HUES48 (cell line): ENCODE data around the gene BLMH.
"Not testable (repeated sequence)": the region's sequence is repeated elsewhere in the genome, so short reads cannot be mapped to it uniquely, and the experiment has no call there.

Experiments used
- H3K27ac ChIP-seq: one replicate; pipeline ENCODE4 v1.7.0; 2013; ENCODE audit warnings: low read depth, low read length, inconsistent platforms
- H3K27me3 ChIP-seq: 2 replicates; pipeline ENCODE4 v1.6.1; 2013; ENCODE audit warnings: mild to moderate bottlenecking, low read length; ENCODE audit not compliant: control insufficient read depth, insufficient read depth
- H3K36me3 ChIP-seq: 2 replicates; pipeline ENCODE4 v1.6.1; 2013; ENCODE audit warnings: low read length; ENCODE audit not compliant: control insufficient read depth, insufficient read depth
- H3K4me1 ChIP-seq: 2 replicates; pipeline ENCODE4 v1.6.1; 2013; ENCODE audit warnings: mild to moderate bottlenecking, low read length; ENCODE audit not compliant: control insufficient read depth, insufficient read depth
- H3K4me3 ChIP-seq: 2 replicates; pipeline ENCODE4 v1.5.1; 2013; ENCODE audit warnings: mild to moderate bottlenecking, low read depth, low read length
- H3K9ac ChIP-seq: 2 replicates; pipeline ENCODE4 v1.6.1; 2013; ENCODE audit warnings: mild to moderate bottlenecking, low read depth, low read length, moderate library complexity
- H3K9me3 ChIP-seq: 2 replicates; pipeline ENCODE4 v1.6.1; 2013; ENCODE audit warnings: low read length; ENCODE audit not compliant: control insufficient read depth, insufficient read depth

The BLMH gene

GRCh38 chr17:30217746-30218245 lies 73.9 kb downstream of the BLMH start:
- Histone ChIP-seq H3K27ac (no peak overlapping the region), H3K9me3 (no peaks in the 10 kb centered on the region), H3K4me1 (no peaks in the 10 kb centered on the region), H3K36me3 (no peaks in the 10 kb centered on the region), H3K4me3 (no peak overlapping the region), H3K27me3 (no peaks in the 10 kb centered on the region), H3K9ac (no peak overlapping the region)

GRCh38 chr17:30217054-30217453 lies 74.7 kb downstream of the BLMH start:
- Histone ChIP-seq H3K27me3 (no peaks in the 10 kb centered on the region), H3K4me3 (no peak overlapping the region), H3K4me1 (no peaks in the 10 kb centered on the region), H3K36me3 (no peaks in the 10 kb centered on the region), H3K27ac (no peak overlapping the region), H3K9me3 (no peaks in the 10 kb centered on the region), H3K9ac (no peak overlapping the region)

DNA sequence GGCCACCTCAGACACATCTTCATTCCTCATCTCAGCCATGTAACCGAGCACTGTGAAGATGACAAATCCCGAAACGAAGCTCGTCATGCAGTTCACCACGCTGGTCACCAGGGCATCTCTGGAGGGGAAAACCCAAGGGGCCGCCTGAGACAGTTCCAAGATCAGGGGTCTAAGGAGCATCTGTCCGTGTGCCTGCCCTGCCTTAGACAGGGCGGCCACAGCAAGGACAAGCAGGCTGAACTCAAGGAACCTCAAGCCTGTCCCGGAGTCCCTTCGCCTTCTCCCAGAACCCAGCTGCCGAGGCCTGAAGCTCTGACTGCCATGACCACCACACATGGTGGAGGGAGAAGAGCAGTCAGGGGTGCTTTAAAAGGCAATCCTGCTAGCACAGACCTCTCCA lies 79.0 kb downstream of the BLMH start:
- Histone ChIP-seq H3K27me3 (no peaks in the 10 kb centered on the region), H3K4me1 (no peaks in the 10 kb centered on the region), H3K27ac (no peak overlapping the region), H3K9me3 (no peaks in the 10 kb centered on the region), H3K9ac (no peak overlapping the region), H3K4me3 (no peak overlapping the region), H3K36me3 (no peaks in the 10 kb centered on the region)

DNA sequence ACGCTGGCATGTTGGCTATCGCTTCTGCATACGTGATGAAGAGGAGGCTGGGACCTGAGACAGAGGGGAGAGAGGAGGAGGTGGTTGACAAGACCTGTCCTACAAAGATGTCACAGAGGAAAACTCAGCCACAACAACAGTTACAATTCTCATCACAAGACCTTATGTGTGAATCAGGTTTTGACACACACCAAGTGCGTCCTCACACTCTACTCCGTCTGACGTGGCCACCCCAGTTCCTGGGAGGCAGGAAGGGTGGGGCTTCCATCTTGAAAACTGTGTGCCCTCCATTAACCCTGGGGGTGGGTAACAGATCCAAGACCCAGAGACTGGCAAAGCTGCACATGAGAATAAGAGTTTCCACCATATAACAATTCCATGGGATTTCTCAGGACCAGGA lies 80.4 kb downstream of the BLMH start:
- Histone ChIP-seq H3K27ac (no peak overlapping the region), H3K36me3 (no peaks in the 10 kb centered on the region), H3K4me1 (no peaks in the 10 kb centered on the region), H3K4me3 (no peak overlapping the region), H3K9me3 (no peaks in the 10 kb centered on the region), H3K27me3 (no peaks in the 10 kb centered on the region), H3K9ac (no peak overlapping the region)

DNA sequence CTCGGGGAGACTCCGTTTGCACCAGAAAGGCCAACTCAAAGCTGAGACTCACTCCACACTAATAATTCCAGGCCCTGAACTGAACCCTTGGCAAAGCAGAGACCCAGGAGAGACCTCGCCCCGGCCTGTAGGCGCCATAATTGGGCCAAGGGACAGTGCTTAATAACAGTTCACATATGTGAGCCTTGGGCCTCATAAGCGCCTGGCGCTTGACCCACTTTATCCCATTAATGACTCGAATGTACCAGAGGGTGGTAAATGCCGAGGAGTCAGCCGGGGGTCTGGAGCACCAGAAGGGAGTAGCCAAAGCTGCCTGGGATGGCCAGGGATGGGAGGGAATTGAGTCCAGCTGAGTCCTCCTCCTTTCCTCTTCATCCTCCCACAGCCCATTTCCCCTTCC lies 80.8 kb downstream of the BLMH start:
- Histone ChIP-seq H3K27me3 (no peaks in the 10 kb centered on the region), H3K27ac (no peak overlapping the region), H3K9ac (no peak overlapping the region), H3K36me3 (no peaks in the 10 kb centered on the region), H3K4me3 (no peak overlapping the region), H3K4me1 (no peaks in the 10 kb centered on the region), H3K9me3 (no peaks in the 10 kb centered on the region)

GRCh38 chr17:30210366-30210765 lies 81.4 kb downstream of the BLMH start:
- Histone ChIP-seq H3K9me3 (no peaks in the 10 kb centered on the region), H3K4me3 (no peak overlapping the region), H3K36me3 (no peaks in the 10 kb centered on the region), H3K27me3 (no peaks in the 10 kb centered on the region), H3K4me1 (no peaks in the 10 kb centered on the region), H3K9ac (no peak overlapping the region), H3K27ac (no peak overlapping the region)

- no peaks in the 10 kb centered on the region for H3K36me3 ChIP-seq
- H3K27me3 ChIP-seq: no peaks in the 10 kb centered on the region
- H3K27ac ChIP-seq: no peak overlapping the region
- H3K9me3 ChIP-seq: no peaks in the 10 kb centered on the region
- H3K9ac ChIP-seq: no peak overlapping the region
- H3K4me1 ChIP-seq: no peaks in the 10 kb centered on the region
- H3K4me3 ChIP-seq: no peak overlapping the region
Measured at GRCh38 chr17:30209930-30210329, 81.8 kb downstream of the BLMH start.

- Histone ChIP-seq H3K36me3 (no peaks in the 10 kb centered on the region), H3K9me3 (no peaks in the 10 kb centered on the region), H3K27me3 (no peaks in the 10 kb centered on the region), H3K27ac (no peak overlapping the region), H3K9ac (no peak overlapping the region), H3K4me3 (no peak overlapping the region), H3K4me1 (0 out of 2 replicates have a peak, but pooled peaks cover 4% of the 10 kb centered on the region)
Measured at GRCh38 chr17:30208214-30208613, 83.5 kb downstream of the BLMH start.

DNA sequence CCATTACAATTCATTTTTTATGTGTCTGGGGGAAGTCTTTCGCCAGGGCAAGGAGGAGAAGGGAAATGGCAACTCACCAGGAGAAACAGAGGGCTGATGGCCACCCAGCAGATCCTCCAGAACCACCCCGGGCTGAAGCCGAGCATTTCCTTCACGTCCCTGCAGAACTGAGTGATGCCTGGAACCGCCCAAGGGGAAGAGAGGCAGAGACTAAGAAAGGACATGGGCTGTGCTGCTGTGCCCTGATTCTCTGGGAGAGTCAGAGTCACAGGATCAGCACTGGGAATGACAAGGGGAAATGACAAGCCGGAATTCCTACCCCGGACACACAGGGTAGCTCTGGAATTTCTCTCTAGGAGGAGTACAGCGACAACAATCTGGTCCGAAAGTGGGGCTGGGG lies 84.1 kb downstream of the BLMH start:
- Histone ChIP-seq H3K36me3 (no peaks in the 10 kb centered on the region), H3K27ac (no peak overlapping the region), H3K9me3 (no peaks in the 10 kb centered on the region), H3K27me3 (no peaks in the 10 kb centered on the region), H3K9ac (no peak overlapping the region), H3K4me1 (0 out of 2 replicates have a peak, but pooled peaks cover 4% of the 10 kb centered on the region), H3K4me3 (no peak overlapping the region)

GRCh38 chr17:30203471-30203981 lies 88.2 kb downstream of the BLMH start:
- Histone ChIP-seq H3K9ac (no peak overlapping the region), H3K27me3 (no peaks in the 10 kb centered on the region), H3K4me3 (no peak overlapping the region), H3K4me1 (0 out of 2 replicates have a peak, but pooled peaks cover 4% of the 10 kb centered on the region), H3K36me3 (no peaks in the 10 kb centered on the region), H3K27ac (no peak overlapping the region), H3K9me3 (no peaks in the 10 kb centered on the region)

GRCh38 chr17:30200656-30201055 lies 91.1 kb downstream of the BLMH start:
- H3K9ac ChIP-seq, H3K36me3 ChIP-seq: not testable (repeated sequence)

GRCh38 chr17:30200106-30200505 lies 91.6 kb downstream of the BLMH start:
- 0 out of 2 replicates have a peak, but pooled peaks cover 4% of the 10 kb centered on the region for H3K4me1 ChIP-seq
- H3K27ac ChIP-seq: no peak overlapping the region
- H3K9me3 ChIP-seq: no peaks in the 10 kb centered on the region
- H3K9ac ChIP-seq: no peak overlapping the region
- no peaks in the 10 kb centered on the region for H3K36me3 ChIP-seq
- no peak overlapping the region for H3K4me3 ChIP-seq
- H3K27me3 ChIP-seq: no peaks in the 10 kb centered on the region

More at GRCh38 chr17:30200656-30201055, 91.1 kb downstream of the BLMH start:
- not testable (repeated sequence) for H3K4me1 ChIP-seq, H3K4me3 ChIP-seq, H3K9me3 ChIP-seq, H3K27ac ChIP-seq, H3K27me3 ChIP-seq
